PFSK-1 (cell line): ENCODE results near the gene TEAD4.

Experiments used
- POLR2AphosphoS5 ChIP-seq: IDR thresholded peaks from 2 replicates; pipeline ENCODE4 v1.6.1; 2012; ENCODE audit warnings: low read depth, mild to moderate bottlenecking, control low read depth, low read length, moderate library complexity
- REST ChIP-seq, 2 experiments: IDR thresholded peaks; 2 replicates each; pipeline versions ENCODE4 v1.6.1 to v1.8.0; 2011 to 2012; ENCODE audit warnings: low read depth in 2 of 2, low read length in 2 of 2, control low read depth in 1 of 2, inconsistent platforms in 1 of 2, mild to moderate bottlenecking in 1 of 2, moderate library complexity in 1 of 2; ENCODE audit not compliant: insufficient read depth in 1 of 2
- SIN3A ChIP-seq: IDR thresholded peaks from 2 replicates; pipeline ENCODE4 v1.6.1; 2012; ENCODE audit warnings: mild to moderate bottlenecking, low read length, moderate library complexity, borderline replicate concordance; ENCODE audit not compliant: insufficient read depth
- TAF1 ChIP-seq: IDR thresholded peaks from 2 replicates; pipeline ENCODE4 v1.6.1; 2012; ENCODE audit warnings: low read length, control low read depth, borderline replicate concordance; ENCODE audit not compliant: insufficient read depth

GRCh38 chr12:3004655-3005565 lies 45.7 kb downstream of the TEAD4 start:
- TF ChIP-seq POLR2AphosphoS5 (no peak), TAF1 (no peak), REST (IDR thresholded peaks at IDR 0.05; ENCODE audit: insufficient read depth in 1 of 2, low read depth in 2 of 2, low read length in 2 of 2) (no peak), SIN3A (no peak)
